ENCODE data around the gene SOWAHA. TPM values are rescaled to one million over a fixed set of nuclear protein-coding genes. Genes with fewer than 3 reads are reported as not detected.

SOWAHA gene
- total and polyA plus RNA-seq, 2 of the 8 experiments (the other 6 are each of a cell fraction or from before 2014, with no cell fraction given) = 0.09 to 0.11 TPM

- Histone ChIP-seq H3K23me2 (ENCODE audit: low read depth, low read length) (no peaks in the 10 kb centered on the region), H2BK20ac (ENCODE audit: low read length) (no peak overlapping the region), H3K4ac (replicated peaks; ENCODE audit: insufficient read length, low read depth, low read length) (no peak overlapping the region), H3K23ac (ENCODE audit: insufficient read length) (no peak overlapping the region), H2AFZ (ENCODE audit: low read length) (no peak overlapping the region), H3K36me3 (ENCODE audit: control insufficient read depth in 2 of 4, insufficient read depth in 4 of 4, low read length in 3 of 4) (no peaks in the 10 kb centered on the region), H2BK15ac (ENCODE audit: low read length) (no peak overlapping the region), H3K4me2 (ENCODE audit: insufficient read depth in 1 of 2, low read depth in 2 of 2, low read length in 2 of 2) (no peak overlapping the region), H2BK5ac (ENCODE audit: low read depth, low read length) (no peak overlapping the region), H4K20me1 (replicated peaks in 1 of 2; ENCODE audit: control insufficient read depth in 1 of 2, insufficient read depth in 2 of 2, low read length in 2 of 2) (no peaks in the 10 kb centered on the region), H3K4me3 (ENCODE audit: extremely low read depth in 1 of 4, insufficient read depth in 2 of 4, low read depth in 3 of 4, low read length in 4 of 4) (no peak overlapping the region), H3K9ac (replicated peaks in 1 of 4; ENCODE audit: extremely low read depth in 1 of 4, low read depth in 3 of 4, low read length in 3 of 4) (no peak overlapping the region), H3K56ac (replicated peaks; ENCODE audit: insufficient read length, low read depth, low read length) (no peak overlapping the region), H3K27me3 (replicated peaks in 1 of 4; ENCODE audit: control insufficient read depth in 3 of 4, extremely low read depth in 1 of 4, insufficient read depth in 3 of 4, low read length in 3 of 4) (no peaks in the 10 kb centered on the region), H2BK12ac (ENCODE audit: low read depth, low read length) (no peak overlapping the region), H2BK120ac (replicated peaks; ENCODE audit: low read depth, low read length) (no peak overlapping the region), H3K9me3 (ENCODE audit: insufficient read depth in 2 of 2, low read depth in 1 of 2, low read length in 1 of 2) (no peaks in the 10 kb centered on the region), H2AK5ac (ENCODE audit: low read depth, low read length) (no peak overlapping the region), H4K8ac (ENCODE audit: extremely low read depth, insufficient read depth, low read length) (no peak overlapping the region), H4K5ac (ENCODE audit: insufficient read length, low read depth, low read length) (no peak overlapping the region), H4K91ac (replicated peaks; ENCODE audit: insufficient read length, low read length) (no peak overlapping the region), H3K14ac (ENCODE audit: insufficient read length) (no peak overlapping the region), H3K18ac (ENCODE audit: extremely low read depth, low read length) (no peak overlapping the region), H3K27ac (ENCODE audit: low read depth, low read length) (no peak overlapping the region), H3K4me1 (replicated peaks in 1 of 4; ENCODE audit: control insufficient read depth in 3 of 4, insufficient read depth in 4 of 4, low read length in 3 of 4) (no peaks in the 10 kb centered on the region), H3K79me2 (ENCODE audit: control insufficient read depth in 1 of 2, insufficient read depth in 2 of 2, low read length in 2 of 2) (no peaks in the 10 kb centered on the region), H3K79me1 (ENCODE audit: low read depth, low read length) (no peaks in the 10 kb centered on the region)
- WGBS, 2 experiments (ENCODE audit: extremely low coverage in 1 of 2, insufficient coverage in 1 of 2, insufficient read length in 1 of 2, insufficient replicate concordance in 2 of 2, low coverage in 1 of 2, low lambda C conversion rate in 2 of 2, missing lambda C conversion rate in 1 of 2) = 91% methylated on average over 8 of the region's 8 CpGs; no CpG with 5 or more reads in 1 of the 2 experiments
- ChIA-PET POLR2A (ENCODE audit: partially characterized antibody) (no interaction called here), CTCF (ENCODE audit: partially characterized antibody) (interaction anchor here (0.6 to 32.2 kb wide), 4 partner anchors 13 to 495 kb away, joined by 3 to 465 read pairs (median 7); partner anchors contain the start of gene SHROOM1)
- DNase-seq (ENCODE audit: low read depth in 1 of 2, low spot score in 2 of 2) (no peak), FAIRE-seq (no peak)
- TF ChIP-seq USF2 (IDR thresholded peaks at IDR 0.05; ENCODE audit: low read length) = no peak
Observed at GRCh38 chr5:132848270-132848669, 35.2 kb downstream of the SOWAHA start.
